NCI-H526 (cell line): ENCODE measurements around the gene IGF2BP1.
"Not testable (repeated sequence)": the region's sequence is repeated elsewhere in the genome, so short reads cannot be mapped to it uniquely, and the experiment has no call there.

Experiments
- DNase-seq, 2 experiments: peaks; one replicate each; lab custom pipeline; 2025; lab: John Stamatoyannopoulos, UW

The IGF2BP1 gene

DNA sequence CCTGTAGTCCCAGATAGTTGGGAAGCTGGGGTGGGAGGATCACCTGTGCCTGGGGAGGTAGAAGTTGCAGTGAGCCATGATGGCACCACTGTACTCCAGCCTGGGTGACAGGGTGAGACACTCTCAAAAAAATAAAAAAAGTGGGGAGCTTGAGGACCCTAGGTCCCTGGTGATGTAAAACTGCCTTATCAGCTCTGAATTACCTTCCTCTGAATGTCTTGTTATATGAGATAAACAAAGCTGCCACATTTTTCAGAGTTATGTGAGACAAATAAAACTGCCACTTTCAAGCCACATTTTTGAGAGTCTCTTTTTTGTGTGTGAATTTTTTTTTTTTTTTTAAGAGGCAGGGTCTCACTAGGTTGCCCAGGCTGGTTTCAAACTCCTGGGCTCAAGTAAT, 103.4 kb downstream of the IGF2BP1 start:
- no peak for DNase-seq

- DNase-seq, result no peak
Measured at GRCh38 chr17:49101054-49101534, 103.9 kb downstream of the IGF2BP1 start.

GRCh38 chr17:49103360-49103759, 106.2 kb downstream of the IGF2BP1 start:
- DNase-seq, result not testable (repeated sequence)

DNA sequence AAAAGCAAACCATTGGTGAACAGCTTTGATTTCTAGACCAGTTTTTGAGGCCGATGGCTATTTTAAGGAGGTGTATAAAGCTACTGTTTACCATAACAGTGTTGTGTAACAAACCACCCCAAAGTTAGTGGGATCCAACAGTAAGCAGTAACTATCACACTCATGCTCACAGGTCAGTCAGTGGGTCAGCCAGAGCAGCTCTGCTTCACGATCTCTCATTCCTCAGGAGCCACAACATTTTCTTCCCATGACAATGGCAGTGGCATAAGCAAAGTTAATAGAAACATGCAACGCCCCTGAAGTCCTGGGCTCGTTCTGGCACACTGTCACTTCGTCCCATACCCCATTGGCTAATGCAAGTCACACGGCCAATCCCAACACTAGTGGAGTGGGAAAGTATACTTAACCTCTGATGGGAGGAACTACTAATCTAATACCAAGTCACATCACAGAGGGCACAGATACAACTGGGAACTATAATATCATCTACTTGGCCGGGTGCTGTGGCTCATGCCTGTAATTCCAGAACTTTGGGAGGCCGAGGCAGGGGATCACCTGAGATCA, 107.4 kb downstream of the IGF2BP1 start:
- no peak for DNase-seq
